IMR-90 (cell line): ENCODE results near the gene NCKIPSD.

Experiments used
- CEBPB ChIP-seq: IDR thresholded peaks from 2 replicates; pipeline ENCODE4 v1.6.1; 2012; ENCODE audit warnings: low read depth, low read length, improper control_type of control experiment
- CHD1 ChIP-seq: IDR thresholded peaks from 2 replicates; pipeline ENCODE4 v1.6.1; 2012; ENCODE audit warnings: low read depth, low read length, improper control_type of control experiment
- MAFK ChIP-seq: IDR thresholded peaks from 2 replicates; pipeline ENCODE4 v1.6.1; 2012; ENCODE audit warnings: low read depth, low read length, improper control_type of control experiment
- MAZ ChIP-seq: IDR thresholded peaks from 2 replicates; pipeline ENCODE4 v1.6.1; 2012; ENCODE audit warnings: low read depth, mild to moderate bottlenecking, low read length, improper control_type of control experiment, moderate library complexity, borderline replicate concordance
- POLR2A ChIP-seq: IDR thresholded peaks from 2 replicates; pipeline ENCODE4 v1.6.1; 2012; ENCODE audit warnings: mild to moderate bottlenecking, low read depth, low read length
- RAD21 ChIP-seq: IDR thresholded peaks from 2 replicates; pipeline ENCODE4 v1.6.1; 2012; ENCODE audit warnings: low read length, improper control_type of control experiment
- RFX5 ChIP-seq: IDR thresholded peaks from 2 replicates; pipeline ENCODE4 v1.8.0; 2012; ENCODE audit warnings: low read depth, mild to moderate bottlenecking, low read length, moderate library complexity
- SMC3 ChIP-seq: fragments of 150-350 bp; IDR thresholded peaks from 2 replicates; pipeline ENCODE4 v1.6.1; 2016; ENCODE audit warnings: low read depth, mild to moderate bottlenecking, antibody characterized with exemption, low read length, moderate library complexity
- TF ChIP-seq, protein P1 (sequence below): conservative IDR thresholded peaks from 2 replicates; pipeline ENCODE4 v1.5.1; 2012; ENCODE audit warnings: mild to moderate bottlenecking, low read depth, low read length, improper control_type of control experiment
- TF ChIP-seq, protein P2 (sequence below): fragments of 150-350 bp; IDR thresholded peaks from 2 replicates; pipeline ENCODE4 v1.6.1; 2016; ENCODE audit warnings: low read depth, mild to moderate bottlenecking, low read length, moderate library complexity, borderline replicate concordance

DNA sequence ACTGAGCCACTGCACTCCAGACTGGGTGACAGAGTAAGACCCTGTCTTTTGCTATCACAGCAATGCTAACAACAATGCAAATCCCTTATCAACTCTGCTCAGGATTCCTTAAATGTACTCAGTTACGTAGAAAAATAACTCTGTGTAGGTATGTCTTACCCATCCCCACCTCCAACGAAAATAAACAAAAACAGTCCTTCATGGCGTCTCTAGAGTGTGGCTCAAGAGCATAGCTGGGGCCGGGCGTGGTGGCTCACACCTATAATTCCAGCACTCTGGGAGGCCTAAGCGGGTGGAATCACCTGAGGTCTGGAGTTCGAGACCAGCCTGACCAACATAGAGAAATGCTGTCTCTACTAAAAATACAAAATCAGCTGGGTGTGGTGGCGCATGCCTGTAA lies 13.2 kb upstream of the NCKIPSD start:
- TF ChIP-seq, protein P1, sequence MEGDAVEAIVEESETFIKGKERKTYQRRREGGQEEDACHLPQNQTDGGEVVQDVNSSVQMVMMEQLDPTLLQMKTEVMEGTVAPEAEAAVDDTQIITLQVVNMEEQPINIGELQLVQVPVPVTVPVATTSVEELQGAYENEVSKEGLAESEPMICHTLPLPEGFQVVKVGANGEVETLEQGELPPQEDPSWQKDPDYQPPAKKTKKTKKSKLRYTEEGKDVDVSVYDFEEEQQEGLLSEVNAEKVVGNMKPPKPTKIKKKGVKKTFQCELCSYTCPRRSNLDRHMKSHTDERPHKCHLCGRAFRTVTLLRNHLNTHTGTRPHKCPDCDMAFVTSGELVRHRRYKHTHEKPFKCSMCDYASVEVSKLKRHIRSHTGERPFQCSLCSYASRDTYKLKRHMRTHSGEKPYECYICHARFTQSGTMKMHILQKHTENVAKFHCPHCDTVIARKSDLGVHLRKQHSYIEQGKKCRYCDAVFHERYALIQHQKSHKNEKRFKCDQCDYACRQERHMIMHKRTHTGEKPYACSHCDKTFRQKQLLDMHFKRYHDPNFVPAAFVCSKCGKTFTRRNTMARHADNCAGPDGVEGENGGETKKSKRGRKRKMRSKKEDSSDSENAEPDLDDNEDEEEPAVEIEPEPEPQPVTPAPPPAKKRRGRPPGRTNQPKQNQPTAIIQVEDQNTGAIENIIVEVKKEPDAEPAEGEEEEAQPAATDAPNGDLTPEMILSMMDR = no peak
- TF ChIP-seq RFX5 (no peak), POLR2A (no peak), MAFK (no peak), CEBPB (no peak), MAZ (no peak), SMC3 (no peak), CHD1 (no peak), RAD21 (no peak)
- TF ChIP-seq, protein P2, sequence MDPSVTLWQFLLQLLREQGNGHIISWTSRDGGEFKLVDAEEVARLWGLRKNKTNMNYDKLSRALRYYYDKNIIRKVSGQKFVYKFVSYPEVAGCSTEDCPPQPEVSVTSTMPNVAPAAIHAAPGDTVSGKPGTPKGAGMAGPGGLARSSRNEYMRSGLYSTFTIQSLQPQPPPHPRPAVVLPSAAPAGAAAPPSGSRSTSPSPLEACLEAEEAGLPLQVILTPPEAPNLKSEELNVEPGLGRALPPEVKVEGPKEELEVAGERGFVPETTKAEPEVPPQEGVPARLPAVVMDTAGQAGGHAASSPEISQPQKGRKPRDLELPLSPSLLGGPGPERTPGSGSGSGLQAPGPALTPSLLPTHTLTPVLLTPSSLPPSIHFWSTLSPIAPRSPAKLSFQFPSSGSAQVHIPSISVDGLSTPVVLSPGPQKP = no peak
